GM19463 (cell line): ENCODE data around the gene ACAN.

Experiments used
- ATAC-seq: cut with Tn5 transposase; IDR thresholded peaks from one replicate; pipeline ENCODE4 v1.9.1; 2021; ENCODE audit warnings: mild to moderate bottlenecking, moderate library complexity; ENCODE audit not compliant: unreplicated experiment

ACAN gene

GRCh38 chr15:88800738-88801137 is 2.5 kb upstream of the ACAN start:
- ATAC-seq = no peak

DNA sequence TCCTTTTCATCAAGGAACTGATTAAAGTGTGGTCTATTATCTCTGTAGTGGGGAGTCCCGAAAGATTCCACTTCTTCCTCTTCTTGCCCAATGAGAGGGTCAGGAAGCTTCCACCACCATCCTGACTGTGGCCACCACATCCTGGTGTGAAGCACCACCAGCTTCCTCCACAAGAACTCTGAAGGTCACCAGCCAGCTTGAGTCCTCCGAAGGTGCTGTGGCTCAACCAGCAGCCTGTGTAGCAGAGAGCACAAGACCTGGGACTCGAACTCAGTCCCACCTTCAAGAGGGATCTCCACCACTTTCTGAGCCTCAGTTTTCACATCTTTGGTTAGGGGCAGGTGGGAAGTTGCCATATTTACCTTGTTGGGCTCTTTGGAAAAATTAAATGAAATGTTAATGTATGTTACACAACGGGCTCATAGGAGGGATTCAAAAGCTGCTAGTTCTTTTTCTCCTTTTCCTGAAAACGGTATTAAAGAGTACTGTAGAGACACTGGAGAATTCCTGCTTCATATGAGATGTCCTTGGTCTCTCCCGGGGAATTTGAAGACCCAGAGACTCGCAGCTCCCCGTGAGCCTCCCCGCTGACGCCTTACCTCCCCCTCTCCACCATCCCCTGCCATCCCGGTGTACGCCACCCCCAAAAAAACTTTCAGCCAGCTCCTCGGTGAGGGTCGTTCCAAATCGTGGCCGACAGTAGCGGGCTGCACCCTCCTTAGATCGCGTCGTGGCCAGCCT is 816 bp upstream of the ACAN start:
- no peak for ATAC-seq

GRCh38 chr15:88802991-88803240 is 320 bp upstream of the ACAN start:
- ATAC-seq = no peak

DNA sequence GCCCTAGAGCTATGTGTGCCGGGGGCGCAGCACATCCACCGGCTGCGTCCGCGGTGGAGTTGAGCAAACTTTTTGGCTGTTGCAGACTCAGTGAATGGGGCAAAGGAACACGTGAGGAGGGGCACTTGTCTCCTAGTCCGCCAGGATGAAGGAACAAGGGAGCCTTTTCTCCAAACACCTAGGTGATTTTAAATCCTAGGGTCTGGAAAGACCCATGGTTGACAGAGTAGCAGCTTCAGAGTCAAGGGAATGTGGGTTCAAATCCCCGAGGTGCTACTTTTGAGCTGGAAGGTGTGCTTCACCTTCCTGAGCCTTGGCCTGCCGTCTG is 648 bp downstream of the ACAN start:
- no peak for ATAC-seq

- no peak for ATAC-seq
Measured at GRCh38 chr15:88804257-88804656, 1.0 kb downstream of the ACAN start.

GRCh38 chr15:88805031-88805780 is 2.0 kb downstream of the ACAN start:
- no peak for ATAC-seq

DNA sequence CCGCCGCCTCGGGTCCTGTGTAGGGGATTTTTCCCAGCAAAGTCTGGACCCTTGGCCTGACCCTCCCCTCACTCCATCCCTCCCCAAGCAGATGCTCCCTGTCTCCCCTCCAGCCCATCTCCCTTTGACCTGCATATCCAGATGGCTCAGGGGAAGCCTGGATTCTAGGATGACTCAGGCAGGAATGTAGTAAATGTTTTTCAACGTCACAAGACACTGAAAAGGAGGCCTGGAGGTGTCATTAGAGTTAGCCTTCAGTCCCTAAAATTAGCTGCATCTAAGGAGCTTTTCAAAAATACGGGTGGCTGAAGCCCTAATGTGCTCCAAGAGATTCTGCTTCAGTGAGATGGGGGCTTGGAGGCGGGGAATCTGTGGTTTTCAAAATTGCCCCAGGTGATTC is 7.2 kb downstream of the ACAN start:
- no peak for ATAC-seq

DNA sequence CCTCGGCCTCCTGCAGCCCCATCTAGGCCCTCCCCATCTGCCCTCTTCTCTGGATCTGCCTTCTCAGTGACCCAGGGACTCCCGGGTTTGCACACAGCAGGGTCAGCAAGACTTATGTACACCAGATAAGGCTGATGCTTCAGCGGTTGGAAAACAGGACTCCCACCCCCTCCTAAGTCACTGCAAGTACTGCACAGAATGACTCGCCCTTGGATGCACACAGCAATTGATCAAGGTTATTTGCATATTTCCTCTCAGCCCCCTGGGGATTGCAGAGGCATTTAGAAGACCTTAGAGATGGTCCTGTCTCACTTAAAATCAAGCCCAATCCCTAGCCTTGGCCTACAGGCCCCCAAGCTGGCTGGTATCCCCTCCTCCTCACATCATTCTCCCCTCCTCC is 8.9 kb downstream of the ACAN start:
- no peak for ATAC-seq

GRCh38 chr15:88813960-88814359 is 10.7 kb downstream of the ACAN start:
- no peak for ATAC-seq

- no peak for ATAC-seq
Measured at GRCh38 chr15:88814393-88814792, 11.2 kb downstream of the ACAN start.

DNA sequence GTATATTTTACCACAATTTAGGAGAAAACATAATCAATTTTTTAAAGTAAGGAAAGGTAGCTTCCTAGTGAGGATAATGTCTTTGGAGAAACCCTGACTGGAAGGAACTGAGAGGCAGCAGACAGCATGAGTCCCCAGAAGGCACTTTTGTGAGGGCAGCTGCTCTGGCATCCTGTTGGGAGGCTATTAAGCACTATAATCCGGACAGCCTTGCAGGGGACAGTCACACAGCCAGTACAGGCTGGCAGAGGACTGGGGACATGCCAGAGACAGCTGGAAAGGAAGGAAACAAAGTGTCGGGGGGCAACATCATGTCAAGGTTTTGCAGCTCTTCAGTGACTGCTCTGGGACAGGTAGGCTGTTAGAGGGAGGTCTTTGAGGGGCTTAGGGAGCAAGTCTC is 15.7 kb downstream of the ACAN start:
- no peak for ATAC-seq

GRCh38 chr15:88821993-88822392 is 18.8 kb downstream of the ACAN start:
- no peak for ATAC-seq

- no peak for ATAC-seq
Measured at GRCh38 chr15:88828791-88829190, 25.6 kb downstream of the ACAN start.

- no peak for ATAC-seq
Measured at GRCh38 chr15:88830016-88830415, 26.8 kb downstream of the ACAN start.

- ATAC-seq = no peak
Measured at GRCh38 chr15:88832820-88833730, 29.8 kb downstream of the ACAN start.

DNA sequence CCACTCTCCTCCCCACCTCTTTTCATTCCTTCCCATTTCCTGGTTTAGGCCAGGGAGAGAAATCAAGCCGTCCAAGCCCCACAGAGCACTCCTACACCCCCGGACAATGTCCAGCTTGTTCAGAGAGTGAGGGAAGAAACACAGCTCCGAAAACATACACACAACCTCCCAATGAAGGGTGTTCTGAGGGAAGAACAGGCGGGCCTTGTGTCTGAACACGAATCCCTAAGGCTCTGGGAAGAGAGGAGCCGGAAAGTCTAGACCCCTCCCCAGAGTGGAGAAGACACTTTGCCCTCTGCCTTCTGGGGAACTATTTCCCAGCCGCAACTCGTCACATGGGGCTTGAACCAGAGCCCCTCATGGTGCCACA is 30.5 kb downstream of the ACAN start:
- no peak for ATAC-seq

DNA sequence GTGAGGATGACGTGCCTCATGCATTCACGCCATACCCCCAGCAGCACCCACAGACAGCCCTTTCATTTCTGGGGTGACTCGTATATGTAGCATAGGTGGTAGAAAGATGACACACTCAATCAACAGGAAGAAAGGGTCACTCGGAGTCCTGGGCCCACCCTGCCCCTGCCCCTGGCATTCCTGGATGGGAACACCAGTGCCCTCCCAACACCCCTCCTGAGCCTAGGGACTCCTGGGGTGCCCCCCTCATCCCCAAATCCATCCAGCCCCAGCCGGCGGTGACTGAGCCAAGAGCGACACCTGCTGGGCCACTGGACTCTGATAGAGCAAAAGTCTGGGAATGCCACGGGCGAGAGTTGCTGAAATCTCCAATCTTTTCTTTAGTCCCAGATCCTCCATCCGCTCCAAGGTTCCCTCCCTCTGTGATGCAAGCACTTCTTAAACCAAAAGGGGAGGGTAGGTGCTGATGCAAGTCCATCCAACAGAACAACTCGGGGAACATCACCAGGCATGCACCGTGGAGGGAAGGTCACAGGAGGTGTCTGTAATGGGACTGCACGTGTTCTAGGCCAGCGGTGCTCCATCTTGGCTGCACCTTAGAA is 31.1 kb downstream of the ACAN start:
- no peak for ATAC-seq

DNA sequence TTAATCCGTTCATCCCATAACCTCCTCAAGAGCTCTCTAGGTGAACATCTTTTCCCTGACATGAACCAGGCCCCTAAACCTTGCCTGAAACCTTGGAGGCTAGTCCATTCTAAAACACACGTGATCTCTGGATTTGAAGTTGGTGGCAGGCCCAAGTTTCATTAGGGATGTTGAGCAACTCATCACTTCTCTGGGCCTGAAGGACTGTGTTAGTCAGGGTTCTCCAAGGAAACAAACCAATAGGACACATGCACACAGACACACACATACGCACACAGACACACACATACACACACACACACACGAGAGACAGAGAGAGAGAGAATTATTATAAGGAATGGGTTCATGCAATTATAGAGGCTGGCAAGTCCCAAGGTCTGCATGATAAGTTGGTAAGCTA is 31.9 kb downstream of the ACAN start:
- ATAC-seq = no peak

DNA sequence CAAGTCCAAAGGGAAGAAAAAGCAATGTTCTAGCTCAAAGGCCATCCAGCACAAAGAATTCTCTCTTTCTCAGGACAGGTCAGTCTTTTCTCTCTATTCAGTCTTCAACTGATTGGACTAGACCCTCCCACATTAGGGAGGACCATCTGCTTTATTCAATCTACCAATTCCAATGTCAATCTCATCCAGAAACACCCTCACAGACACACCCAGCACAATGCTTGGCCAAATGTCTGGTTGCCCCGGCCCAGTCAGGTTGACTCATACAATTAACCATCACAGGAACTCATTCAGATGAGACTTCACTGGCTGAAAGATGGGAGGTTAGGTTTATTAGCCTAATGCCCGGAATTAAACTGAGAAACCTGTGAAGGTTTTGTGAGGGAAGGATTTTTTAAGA is 32.4 kb downstream of the ACAN start:
- ATAC-seq = no peak

- ATAC-seq = no peak
Measured at GRCh38 chr15:88838667-88839066, 35.4 kb downstream of the ACAN start.

DNA sequence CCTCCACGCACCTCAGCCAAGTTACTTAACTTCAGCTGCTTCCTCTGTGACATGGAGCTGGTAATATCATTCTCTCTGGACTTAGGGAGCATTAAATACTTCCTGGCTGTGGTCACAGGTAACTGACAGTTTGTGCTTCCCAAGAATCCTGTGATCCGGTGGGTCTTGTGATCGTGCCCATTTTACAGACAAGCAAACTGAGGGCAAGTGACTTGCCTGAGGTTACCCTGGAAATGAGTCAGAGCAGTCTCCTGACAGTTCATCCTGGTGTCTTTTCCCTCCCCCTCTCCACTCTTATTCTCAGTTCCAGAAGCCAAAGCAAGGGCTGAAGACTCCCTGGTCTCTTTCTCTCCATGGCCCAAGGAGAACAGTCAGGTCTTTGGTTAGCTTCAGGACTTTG is 35.9 kb downstream of the ACAN start:
- no peak for ATAC-seq

DNA sequence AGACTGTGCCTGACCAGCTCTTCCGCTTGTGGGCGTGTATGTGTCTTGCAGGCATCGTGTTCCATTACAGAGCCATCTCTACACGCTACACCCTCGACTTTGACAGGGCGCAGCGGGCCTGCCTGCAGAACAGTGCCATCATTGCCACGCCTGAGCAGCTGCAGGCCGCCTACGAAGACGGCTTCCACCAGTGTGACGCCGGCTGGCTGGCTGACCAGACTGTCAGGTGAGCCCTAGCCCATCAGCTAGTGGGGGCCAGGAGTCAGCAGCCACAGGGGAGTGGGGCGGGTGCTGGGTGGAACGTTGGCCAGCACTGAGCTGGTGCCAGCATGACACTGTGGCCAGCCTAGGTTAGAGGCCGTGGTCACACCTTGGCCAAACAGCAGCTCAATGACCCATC is 36.7 kb downstream of the ACAN start:
- ATAC-seq = no peak
